IPS-18a (cell line): ENCODE measurements around the gene KIT.

Experiments used
- H3K27ac ChIP-seq: one replicate; pipeline ENCODE4 v1.5.1; 2013; ENCODE audit warnings: low read length
- H3K27me3 ChIP-seq: one replicate; pipeline ENCODE4 v1.6.1; 2013; ENCODE audit warnings: mild to moderate bottlenecking, low read length; ENCODE audit not compliant: control insufficient read depth, insufficient read depth
- H3K36me3 ChIP-seq: one replicate; pipeline ENCODE4 v1.6.1; 2013; ENCODE audit warnings: low read depth, low read length; ENCODE audit not compliant: control insufficient read depth
- H3K4me1 ChIP-seq: one replicate; pipeline ENCODE4 v1.6.1; 2013; ENCODE audit warnings: low read depth, low read length; ENCODE audit not compliant: control insufficient read depth
- H3K4me3 ChIP-seq: one replicate; pipeline ENCODE4 v1.5.1; 2013; ENCODE audit warnings: low read length
- H3K9ac ChIP-seq: one replicate; pipeline ENCODE4 v1.6.1; 2013; ENCODE audit warnings: mild to moderate bottlenecking, low read length, moderate library complexity
- H3K9me3 ChIP-seq: one replicate; pipeline ENCODE4 v1.6.1; 2013; ENCODE audit warnings: low read depth, low read length; ENCODE audit not compliant: control insufficient read depth

The KIT gene

DNA sequence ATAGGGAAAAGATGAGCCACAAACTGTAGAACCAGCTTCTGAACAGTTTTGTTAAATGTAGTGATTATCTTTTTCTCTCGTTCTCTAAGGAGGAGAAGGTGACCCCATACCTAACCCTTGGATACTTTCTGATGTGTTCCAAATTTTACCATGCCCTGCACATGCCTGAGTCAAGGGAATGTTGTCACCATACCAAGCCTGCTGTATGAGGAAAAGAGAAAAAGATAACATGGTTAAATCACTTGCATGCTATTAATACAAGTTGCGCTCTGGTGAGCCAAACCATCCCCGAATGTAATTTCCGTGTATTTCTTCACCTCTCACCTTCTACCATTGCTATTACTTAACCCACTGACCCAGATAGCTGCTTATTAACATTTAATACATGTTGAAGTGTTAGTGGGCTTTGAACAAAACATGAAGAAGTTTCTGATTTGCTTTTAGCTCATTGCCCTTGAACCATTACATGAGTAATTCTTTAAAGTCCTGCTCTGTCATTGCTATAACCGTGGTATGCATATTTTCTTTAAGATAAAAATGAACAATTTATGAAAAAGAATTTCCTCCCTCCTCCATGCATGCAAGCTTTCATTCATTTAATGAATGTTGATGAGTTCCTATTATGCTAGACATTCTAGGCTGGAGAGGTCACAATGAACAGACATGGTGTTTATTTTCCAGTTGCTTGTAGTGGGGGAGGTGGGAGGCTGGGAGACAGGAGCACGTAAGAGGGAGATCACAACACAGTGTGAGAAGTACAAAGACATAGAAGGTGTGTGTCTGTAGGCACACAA lies 13.6 kb upstream of the KIT start:
- H3K36me3 ChIP-seq: no peaks in the 10 kb centered on the region
- H3K9ac ChIP-seq: no peak overlapping the region
- H3K27me3 ChIP-seq: no peaks in the 10 kb centered on the region
- no peaks in the 10 kb centered on the region for H3K9me3 ChIP-seq
- no peak overlapping the region for H3K27ac ChIP-seq
- H3K4me3 ChIP-seq: no peak overlapping the region
- no peaks in the 10 kb centered on the region for H3K4me1 ChIP-seq

GRCh38 chr4:54645830-54646229 lies 11.9 kb upstream of the KIT start:
- Histone ChIP-seq H3K9me3 (no peaks in the 10 kb centered on the region), H3K36me3 (no peaks in the 10 kb centered on the region), H3K4me1 (no peaks in the 10 kb centered on the region), H3K4me3 (no peak overlapping the region), H3K27ac (no peak overlapping the region), H3K9ac (no peak overlapping the region), H3K27me3 (no peaks in the 10 kb centered on the region)

GRCh38 chr4:54647070-54647469 lies 10.7 kb upstream of the KIT start:
- H3K9me3 ChIP-seq: no peaks in the 10 kb centered on the region
- no peaks in the 10 kb centered on the region for H3K36me3 ChIP-seq
- no peak overlapping the region for H3K27ac ChIP-seq
- no peak overlapping the region for H3K9ac ChIP-seq
- H3K4me1 ChIP-seq: no peaks in the 10 kb centered on the region
- H3K27me3 ChIP-seq: no peaks in the 10 kb centered on the region
- H3K4me3 ChIP-seq: no peak overlapping the region

DNA sequence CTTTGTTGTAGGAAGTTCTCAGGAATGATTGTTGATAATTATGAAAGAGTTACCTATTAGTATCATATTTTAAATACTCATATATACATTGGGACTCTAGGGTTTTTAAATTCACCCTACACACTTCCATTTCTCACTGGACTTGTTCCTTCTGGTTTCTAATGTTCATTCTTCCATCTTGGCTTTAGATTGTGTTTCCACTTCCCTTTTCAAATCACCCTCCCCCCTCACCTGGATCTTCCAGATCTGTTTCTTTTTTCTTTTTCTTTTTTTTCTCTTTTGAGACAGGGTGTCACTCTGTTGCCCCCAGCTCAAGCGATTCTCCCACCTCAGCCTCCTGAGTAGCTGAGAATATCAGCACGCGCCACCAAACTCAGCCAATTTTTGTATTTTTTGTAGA lies 6.7 kb upstream of the KIT start:
- Histone ChIP-seq H3K9me3 (no peaks in the 10 kb centered on the region), H3K27ac (no peak overlapping the region), H3K4me1 (no peaks in the 10 kb centered on the region), H3K4me3 (no peak overlapping the region), H3K36me3 (no peaks in the 10 kb centered on the region), H3K27me3 (peaks cover 17% of the 10 kb centered on the region), H3K9ac (no peak overlapping the region)

DNA sequence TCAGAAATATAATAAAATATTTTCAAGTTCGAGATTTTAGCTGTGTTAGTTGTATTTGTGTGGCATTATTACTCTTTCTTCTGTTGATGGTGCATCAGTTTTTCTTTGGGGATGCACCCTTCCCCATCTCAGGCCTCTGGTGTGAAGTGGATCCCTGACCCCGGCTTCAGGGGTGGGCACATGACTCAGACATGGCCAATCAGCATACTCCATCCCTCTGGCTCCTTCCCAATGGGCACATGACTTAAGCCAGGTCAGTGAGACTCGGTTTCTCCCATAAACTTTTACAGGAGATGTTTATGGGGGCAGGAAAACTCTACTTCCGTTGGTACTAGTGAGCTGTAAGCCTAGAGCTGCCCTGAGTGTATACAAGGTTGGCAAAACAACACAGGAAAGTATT lies 3.0 kb upstream of the KIT start:
- H3K36me3 ChIP-seq: no peaks in the 10 kb centered on the region
- H3K27ac ChIP-seq: no peak overlapping the region
- no peaks in the 10 kb centered on the region for H3K9me3 ChIP-seq
- peaks cover 43% of the 10 kb centered on the region for H3K27me3 ChIP-seq
- H3K9ac ChIP-seq: no peak overlapping the region
- no peak overlapping the region for H3K4me3 ChIP-seq
- H3K4me1 ChIP-seq: peaks cover under 1% of the 10 kb centered on the region

- Histone ChIP-seq H3K4me1 (peaks cover 6% of the 10 kb centered on the region), H3K4me3 (peak overlapping the region; percentile 82), H3K27ac (no peak overlapping the region), H3K9me3 (no peaks in the 10 kb centered on the region), H3K9ac (peak overlapping the region; percentile 55), H3K36me3 (no peaks in the 10 kb centered on the region), H3K27me3 (peaks cover 64% of the 10 kb centered on the region)
Observed at GRCh38 chr4:54657185-54657550, 589 bp upstream of the KIT start.

- peak overlapping the region; percentile 77 for H3K9ac ChIP-seq
- no peaks in the 10 kb centered on the region for H3K9me3 ChIP-seq
- peaks cover 12% of the 10 kb centered on the region for H3K4me1 ChIP-seq
- no peak overlapping the region for H3K27ac ChIP-seq
- H3K36me3 ChIP-seq: no peaks in the 10 kb centered on the region
- H3K27me3 ChIP-seq: peaks cover 64% of the 10 kb centered on the region
- H3K4me3 ChIP-seq: peak overlapping the region; percentile 82
Observed at GRCh38 chr4:54658252-54659093, 716 bp downstream of the KIT start.

DNA sequence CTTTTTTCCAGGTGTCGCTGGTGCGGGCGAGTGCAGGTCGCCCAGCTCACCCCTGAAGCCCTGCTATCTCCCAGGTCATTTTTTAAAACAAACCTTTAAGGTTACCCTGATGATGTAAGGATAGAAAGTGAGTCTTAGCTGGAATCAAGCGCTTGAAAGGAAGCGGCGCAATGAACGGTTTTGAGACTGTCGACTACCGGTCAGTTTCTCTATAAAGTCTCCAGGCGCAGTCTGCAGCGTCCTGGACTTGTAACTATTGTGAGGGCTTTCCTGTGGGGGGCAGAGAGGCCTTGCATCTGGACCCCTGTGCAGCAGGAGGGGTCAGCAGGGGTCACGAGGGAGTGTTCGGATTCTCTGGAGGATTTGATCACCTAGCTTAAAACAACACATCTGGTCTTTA lies 1.6 kb downstream of the KIT start:
- Histone ChIP-seq H3K4me3 (peak overlapping the region; percentile 82), H3K36me3 (no peaks in the 10 kb centered on the region), H3K9me3 (no peaks in the 10 kb centered on the region), H3K27me3 (peaks cover 59% of the 10 kb centered on the region), H3K4me1 (peaks cover 16% of the 10 kb centered on the region), H3K9ac (peak overlapping the region; percentile 77), H3K27ac (no peak overlapping the region)

- H3K27me3 ChIP-seq: peaks cover 58% of the 10 kb centered on the region
- no peaks in the 10 kb centered on the region for H3K9me3 ChIP-seq
- H3K4me3 ChIP-seq: peak overlapping the region; percentile 82
- no peaks in the 10 kb centered on the region for H3K36me3 ChIP-seq
- no peak overlapping the region for H3K27ac ChIP-seq
- peaks cover 16% of the 10 kb centered on the region for H3K4me1 ChIP-seq
- no peak overlapping the region for H3K9ac ChIP-seq
Observed at GRCh38 chr4:54659749-54660535, 2.2 kb downstream of the KIT start.

- H3K4me3 ChIP-seq: no peak overlapping the region
- H3K9me3 ChIP-seq: no peaks in the 10 kb centered on the region
- H3K4me1 ChIP-seq: peaks cover 16% of the 10 kb centered on the region
- no peak overlapping the region for H3K9ac ChIP-seq
- H3K27ac ChIP-seq: no peak overlapping the region
- peaks cover 52% of the 10 kb centered on the region for H3K27me3 ChIP-seq
- H3K36me3 ChIP-seq: no peaks in the 10 kb centered on the region
Observed at GRCh38 chr4:54660591-54660990, 2.8 kb downstream of the KIT start.

- Histone ChIP-seq H3K9ac (no peak overlapping the region), H3K4me1 (peaks cover 16% of the 10 kb centered on the region), H3K4me3 (no peak overlapping the region), H3K9me3 (no peaks in the 10 kb centered on the region), H3K36me3 (no peaks in the 10 kb centered on the region), H3K27me3 (peaks cover 46% of the 10 kb centered on the region), H3K27ac (no peak overlapping the region)
Observed at GRCh38 chr4:54661169-54661568, 3.4 kb downstream of the KIT start.
